Stimulated activated CD4-positive, alpha-beta T cell treated with anti-CD3 and anti-CD28 coated beads, Interleukin-15, amount 100 ng/mL, for 24 hours (primary cell): ENCODE results near the gene PHF21B.

Experiments used
- DNase-seq: peaks from one replicate; pipeline ENCODE4 v3.0.0-alpha.2; 2020

The PHF21B gene

GRCh38 chr22:44834065-44834464, 175.7 kb downstream of the PHF21B start:
- DNase-seq: no peak

DNA sequence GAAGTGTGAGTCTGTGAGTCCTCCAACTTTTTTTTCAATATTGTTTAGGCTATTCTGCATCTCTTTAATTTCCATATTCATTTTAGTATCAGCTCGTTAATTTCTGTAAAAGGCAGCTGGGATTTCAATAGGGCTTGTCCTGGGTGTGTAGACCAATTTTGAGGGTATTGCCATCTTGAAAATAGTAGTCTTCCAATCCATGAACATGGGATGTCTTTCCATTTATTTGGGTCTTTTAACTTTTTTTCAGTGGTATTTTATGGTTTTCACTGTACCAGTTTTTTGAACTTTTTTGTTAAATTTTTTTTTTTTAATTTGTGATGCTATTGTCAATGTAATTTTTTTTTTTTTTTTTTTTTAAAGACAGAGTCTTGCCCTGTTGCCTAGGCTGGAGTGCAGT, 177.9 kb downstream of the PHF21B start:
- no peak for DNase-seq
